GM18505 (cell line): ENCODE measurements around the gene ETAA1.

Source experiments
- ATAC-seq: cut with Tn5 transposase; IDR thresholded peaks from one replicate; pipeline ENCODE4 v1.9.1; 2021; ENCODE audit not compliant: unreplicated experiment
- POLR2A ChIP-seq: IDR thresholded peaks from 4 replicates; pipeline ENCODE4 v1.6.1; 2011; ENCODE audit warnings: borderline replicate concordance; ENCODE audit not compliant: insufficient read depth, insufficient read length; ENCODE audit errors: extremely low read depth

The ETAA1 gene

DNA sequence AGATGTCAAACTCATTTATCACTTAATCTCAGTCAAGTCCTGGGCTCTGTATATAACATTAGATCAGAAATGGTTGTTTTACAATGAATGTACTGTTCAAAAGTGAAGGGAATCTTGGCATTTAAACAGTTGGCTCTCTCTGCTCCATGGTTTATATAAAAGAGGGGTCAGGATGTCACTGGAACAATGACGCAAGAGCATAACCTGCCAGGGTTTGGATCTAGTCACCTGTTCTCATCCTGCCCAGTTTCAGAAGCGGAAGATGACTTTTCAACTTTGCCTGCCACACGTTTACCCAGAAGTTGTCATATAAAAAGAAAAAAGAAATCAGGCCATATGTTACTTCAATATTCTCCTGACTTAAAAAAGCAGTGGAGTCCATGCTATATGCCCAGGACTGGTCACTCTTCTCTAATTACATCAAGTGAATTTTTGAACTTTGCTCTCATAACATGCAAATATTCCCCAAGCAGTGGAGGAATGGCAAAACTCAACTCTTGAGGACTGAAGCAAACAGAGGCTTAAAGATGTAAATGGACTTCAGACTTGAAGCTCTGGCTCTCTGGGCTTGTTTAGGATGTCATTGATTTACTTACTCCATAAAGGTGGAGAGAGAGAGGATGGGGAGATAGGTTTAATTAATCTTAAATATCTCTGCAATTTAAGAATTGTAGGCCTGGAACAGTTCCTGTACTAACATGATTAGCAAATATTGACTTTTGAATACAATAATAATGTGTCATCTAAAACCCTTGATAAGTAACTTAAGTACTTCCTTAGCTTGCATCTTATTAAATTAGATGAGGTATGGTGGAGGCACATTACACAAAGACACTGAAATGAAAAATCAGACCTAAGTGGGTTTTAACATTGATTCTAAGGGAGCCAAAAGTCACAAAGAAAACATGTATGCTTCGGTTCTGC lies 58.3 kb downstream of the ETAA1 start:
- ATAC-seq = no peak

DNA sequence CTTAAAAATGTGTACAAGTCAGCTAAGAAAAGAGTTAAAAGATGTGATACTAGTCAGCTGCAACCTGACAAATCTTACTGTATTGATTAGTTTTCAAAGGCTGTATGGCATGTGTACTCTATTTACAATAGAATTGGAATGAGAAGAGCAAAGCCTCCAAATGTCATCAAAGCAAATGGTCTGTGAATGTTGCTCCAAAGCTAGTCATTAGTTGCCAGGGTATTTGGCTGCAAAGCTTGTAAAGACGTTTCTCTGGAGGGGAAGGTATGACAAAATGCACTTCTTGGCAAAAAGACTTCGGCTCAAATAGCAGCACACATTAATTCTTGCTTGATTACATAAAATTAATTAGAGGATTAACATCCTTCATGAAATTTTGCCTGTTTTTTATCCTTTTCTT lies 59.3 kb downstream of the ETAA1 start:
- no peak for TF ChIP-seq POLR2A

More for the DNA sequence above, 58.3 kb downstream of the ETAA1 start:
- no peak for TF ChIP-seq POLR2A

DNA sequence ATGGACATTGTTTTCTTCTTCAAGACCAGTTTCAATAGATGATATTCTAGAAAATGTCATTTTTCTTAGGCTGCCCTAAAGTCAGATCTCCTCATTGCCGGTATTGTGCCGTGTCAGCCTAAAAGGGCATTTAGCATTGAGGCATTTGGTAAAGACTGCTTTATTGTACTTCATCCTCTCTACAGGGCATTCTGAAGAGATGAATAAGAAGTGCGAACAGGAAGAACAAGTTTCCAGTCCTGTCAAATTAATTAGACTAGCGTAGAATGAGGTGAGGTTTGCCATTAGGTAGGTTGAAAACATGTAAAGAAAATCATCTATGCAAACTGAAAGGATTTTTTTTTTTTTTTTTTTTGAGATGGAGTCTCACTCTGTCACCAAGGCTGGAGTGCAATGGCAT lies 60.6 kb downstream of the ETAA1 start:
- no peak for TF ChIP-seq POLR2A
- no peak for ATAC-seq

More for the DNA sequence above, 59.3 kb downstream of the ETAA1 start:
- ATAC-seq = no peak

DNA sequence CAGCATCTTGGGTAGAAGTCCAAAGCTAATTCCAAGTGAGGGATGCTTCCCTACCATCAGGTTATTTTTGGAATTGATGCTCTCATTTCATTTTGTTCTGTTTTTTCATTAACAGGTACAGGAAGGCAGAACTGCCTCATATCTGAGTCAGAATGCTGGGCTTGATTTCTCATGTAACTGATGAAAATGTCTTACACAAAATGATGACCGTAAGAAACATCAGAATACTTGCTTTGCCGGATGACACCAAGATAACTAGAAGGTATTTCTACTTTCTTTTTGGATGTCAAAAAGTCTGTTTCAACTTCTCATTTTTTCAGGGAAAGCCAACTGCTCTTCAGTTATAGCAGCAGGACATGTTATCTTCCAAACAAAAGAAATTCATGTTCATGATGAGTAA lies 62.6 kb downstream of the ETAA1 start:
- TF ChIP-seq POLR2A = no peak
- ATAC-seq = no peak
